GM23248 (cell line): ENCODE measurements around the gene WNT7B. TPM values are rescaled to one million over a fixed set of nuclear protein-coding genes. Genes with fewer than 3 reads are reported as not detected.

ENCODE experiments used
- DNase-seq: peaks from one replicate; pipeline ENCODE4 v3.0.0-alpha.2; 2015
- H2AFZ ChIP-seq: fragments of 200-600 bp; sonication (generic); 2 replicates; pipeline ENCODE4 v1.6.1; 2016; ENCODE audit warnings: antibody characterized with exemption
- H3F3A ChIP-seq: fragments of 200-600 bp; sonication (generic); 2 replicates; pipeline ENCODE4 v1.6.1; 2016; ENCODE audit warnings: mild to moderate bottlenecking, antibody characterized with exemption, mixed run types; ENCODE audit not compliant: insufficient read depth
- H3K27ac ChIP-seq: fragments of 200-600 bp; sonication (generic); 2 replicates; pipeline ENCODE4 v1.5.1; 2016; ENCODE audit warnings: mild to moderate bottlenecking
- H3K27me3 ChIP-seq: fragments of 200-600 bp; sonication (generic); replicated peaks from 2 replicates; pipeline ENCODE4 v1.6.1; 2016; ENCODE audit warnings: mild to moderate bottlenecking; ENCODE audit not compliant: insufficient read depth
- H3K36me3 ChIP-seq: fragments of 200-600 bp; sonication (generic); 2 replicates; pipeline ENCODE4 v1.6.1; 2016; ENCODE audit warnings: low read depth, mild to moderate bottlenecking
- H3K4me1 ChIP-seq: fragments of 200-600 bp; sonication (generic); 2 replicates; pipeline ENCODE4 v1.6.1; 2016; ENCODE audit warnings: mild to moderate bottlenecking; ENCODE audit not compliant: insufficient read depth
- H3K4me2 ChIP-seq: fragments of 200-600 bp; sonication (generic); one replicate; pipeline ENCODE4 v1.6.1; 2016; ENCODE audit warnings: mild to moderate bottlenecking; ENCODE audit not compliant: unreplicated experiment
- H3K4me3 ChIP-seq: fragments of 200-600 bp; sonication (generic); 2 replicates; pipeline ENCODE4 v1.5.1; 2016; ENCODE audit warnings: mild to moderate bottlenecking
- H3K79me2 ChIP-seq: fragments of 200-600 bp; sonication (generic); 2 replicates; pipeline ENCODE4 v1.6.1; 2016; ENCODE audit warnings: mild to moderate bottlenecking; ENCODE audit not compliant: insufficient read depth
- H3K9ac ChIP-seq: fragments of 200-600 bp; sonication (generic); 2 replicates; pipeline ENCODE4 v1.6.1; 2016; ENCODE audit warnings: mild to moderate bottlenecking
- H3K9me2 ChIP-seq: fragments of 200-600 bp; sonication (generic); 2 replicates; pipeline ENCODE4 v1.6.1; 2016; ENCODE audit warnings: mixed run types, mild to moderate bottlenecking, moderate library complexity; ENCODE audit not compliant: insufficient read depth
- H3K9me3 ChIP-seq: fragments of 200-600 bp; sonication (generic); one replicate; pipeline ENCODE4 v1.6.1; 2017; ENCODE audit warnings: low read depth
- H4K20me1 ChIP-seq: fragments of 200-600 bp; sonication (generic); 2 replicates; pipeline ENCODE4 v1.6.0; 2016; ENCODE audit not compliant: insufficient read depth
- EZH2 ChIP-seq: fragments of 200-600 bp; sonication (generic); IDR thresholded peaks from 2 replicates; pipeline ENCODE4 v1.6.1; 2018; ENCODE audit warnings: antibody characterized with exemption, mild to moderate bottlenecking; ENCODE audit not compliant: insufficient read depth, poor library complexity, severe bottlenecking
- EZH2phosphoT487 ChIP-seq: fragments of 200-600 bp; sonication (generic); IDR thresholded peaks from 2 replicates; pipeline ENCODE4 v1.6.1; 2018; ENCODE audit warnings: antibody characterized with exemption, moderate library complexity, mild to moderate bottlenecking, low read depth; ENCODE audit not compliant: insufficient read depth
- WGBS, 2 experiments: methylation state at CpG; one replicate each; pipeline ENCODE4 v1.1.6; 2015 to 2017; ENCODE audit warnings: low lambda C conversion rate in 2 of 2, low coverage in 1 of 2; ENCODE audit errors: missing lambda C conversion rate in 2 of 2; 5-methylcytosine and 5-hydroxymethylcytosine counted together
- in situ Hi-C: fragments of 300-500 bp; cut with MboI; formaldehyde crosslinking; loops from 2 replicates; pipeline ENCODE4 v1.15.0; 2020
- polyA plus RNA-seq: library from polyadenylated mRNA; unstranded; fragments of >200 nt; fragmentation: Nextera tagmentation; extraction: Ambion mirVana; gene quantifications from 2 replicates; pipeline ENCODE4 v1.2.1, GENCODE V29; 2016
- total RNA-seq: library from RNA; depleted of rRNA; stranded (reverse); fragments of >200 nt; shearing (Covaris generic); gene quantifications from 2 replicates; pipeline ENCODE4 v1.2.3, GENCODE V29; 2014

Gene WNT7B
- total and polyA plus RNA-seq, 2 experiments from 2014 or later: not detected

DNA sequence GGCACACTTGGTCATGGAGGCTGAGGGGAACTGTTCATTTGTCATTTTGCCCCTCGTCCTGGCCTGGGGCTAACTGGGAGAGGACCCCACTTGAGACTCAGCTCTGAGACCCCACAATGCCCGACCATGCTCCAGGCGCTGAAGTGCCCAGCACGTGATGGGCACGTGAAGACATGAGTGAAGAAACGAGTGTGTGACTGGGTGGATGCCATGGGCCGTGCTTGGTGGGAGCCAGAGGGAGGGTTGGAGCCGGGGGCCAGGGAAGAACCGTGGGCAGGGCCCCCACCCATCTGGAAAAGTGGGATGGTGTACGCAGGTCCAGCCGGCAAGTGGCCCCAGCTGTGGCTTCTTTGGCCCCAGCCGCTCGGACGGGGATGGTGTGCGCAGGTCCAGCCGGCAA is 61.1 kb downstream of the WNT7B start:
- in situ Hi-C loops: no loop called here
- no peak overlapping the region for H3K4me3 ChIP-seq
- no peak for DNase-seq
- no peaks in the 10 kb centered on the region for H3K36me3 ChIP-seq
- no peaks in the 10 kb centered on the region for H3K27me3 ChIP-seq
- no peaks in the 10 kb centered on the region for H3F3A ChIP-seq
- no peaks in the 10 kb centered on the region for H3K9me3 ChIP-seq
- 0 out of 2 replicates have a peak, but pooled peaks cover 9% of the 10 kb centered on the region for H3K4me1 ChIP-seq
- no peak overlapping the region for H3K4me2 ChIP-seq
- no peaks in the 10 kb centered on the region for H4K20me1 ChIP-seq
- H3K79me2 ChIP-seq: no peaks in the 10 kb centered on the region
- no peak overlapping the region for H3K9ac ChIP-seq
- H2AFZ ChIP-seq: no peak overlapping the region
- TF ChIP-seq EZH2phosphoT487 (no peak), EZH2 (no peak)
- WGBS, 2 experiments: 83 to 89% methylated on average over 14 to 16 of the region's 16 CpGs
- no peaks in the 10 kb centered on the region for H3K9me2 ChIP-seq
- no peak overlapping the region for H3K27ac ChIP-seq

DNA sequence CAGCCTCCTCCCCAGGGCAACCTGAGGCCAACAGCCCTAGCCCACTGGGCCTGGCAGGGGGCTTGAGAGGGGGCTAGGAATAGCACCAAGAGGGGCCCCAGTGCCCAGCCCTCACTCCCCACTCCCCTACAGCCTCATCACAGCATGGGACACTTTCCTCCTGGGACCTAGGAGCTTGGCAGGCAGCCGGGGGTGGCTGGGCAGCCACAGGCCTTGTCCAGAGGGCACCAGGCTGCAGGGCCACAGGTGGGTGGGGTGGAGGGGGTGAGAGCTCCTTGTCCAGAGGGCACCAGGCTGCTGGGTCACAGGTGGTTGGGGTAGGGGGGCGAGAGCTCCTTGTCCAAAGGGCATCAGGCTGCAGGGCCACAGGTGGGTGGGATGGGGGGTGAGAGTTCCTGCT is 61.8 kb downstream of the WNT7B start:
- Histone ChIP-seq H2AFZ (no peak overlapping the region), H3K4me3 (no peak overlapping the region), H3K4me1 (0 out of 2 replicates have a peak, but pooled peaks cover 9% of the 10 kb centered on the region), H3K4me2 (no peak overlapping the region), H3K79me2 (no peaks in the 10 kb centered on the region), H3F3A (no peaks in the 10 kb centered on the region), H3K27me3 (no peaks in the 10 kb centered on the region), H3K36me3 (no peaks in the 10 kb centered on the region), H4K20me1 (no peaks in the 10 kb centered on the region), H3K9me3 (no peaks in the 10 kb centered on the region), H3K27ac (no peak overlapping the region), H3K9me2 (no peaks in the 10 kb centered on the region), H3K9ac (no peak overlapping the region)
- in situ Hi-C loops: no loop called here
- no peak for DNase-seq
- TF ChIP-seq EZH2 (no peak), EZH2phosphoT487 (no peak)
- 67 to 77% methylated on average over 1 of the region's 2 CpGs for WGBS, 2 experiments

DNA sequence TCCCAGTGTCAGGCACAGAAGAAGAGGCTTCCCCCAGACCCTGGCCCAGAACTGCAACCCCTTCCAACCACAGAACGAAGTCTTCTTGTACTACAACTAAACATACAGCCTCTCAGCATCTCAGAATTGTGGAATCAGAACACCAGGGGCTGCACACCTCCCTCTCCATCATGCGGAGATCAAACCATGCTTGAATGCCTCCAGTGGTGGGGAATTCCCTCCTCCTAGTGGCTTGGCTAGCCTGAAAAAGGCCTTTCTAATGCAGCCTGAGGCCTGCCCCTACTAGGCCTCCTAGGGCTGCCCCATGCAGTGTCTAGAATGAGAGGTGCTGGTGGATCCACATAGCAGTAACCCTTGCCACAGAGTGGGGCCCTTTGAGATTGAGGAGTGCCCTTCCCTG is 62.7 kb downstream of the WNT7B start:
- DNase-seq: no peak
- Histone ChIP-seq H3K4me3 (no peak overlapping the region), H2AFZ (no peak overlapping the region), H3K4me2 (no peak overlapping the region), H3K27ac (no peak overlapping the region), H3K79me2 (no peaks in the 10 kb centered on the region), H3K9ac (no peak overlapping the region), H3K4me1 (0 out of 2 replicates have a peak, but pooled peaks cover 9% of the 10 kb centered on the region), H3K9me2 (no peaks in the 10 kb centered on the region), H4K20me1 (no peaks in the 10 kb centered on the region), H3K36me3 (no peaks in the 10 kb centered on the region), H3F3A (no peaks in the 10 kb centered on the region), H3K27me3 (no peaks in the 10 kb centered on the region), H3K9me3 (no peaks in the 10 kb centered on the region)
- in situ Hi-C loops: no loop called here
- 79 to 87% methylated on average over 2 of the region's 2 CpGs for WGBS, 2 experiments
- TF ChIP-seq EZH2 (no peak), EZH2phosphoT487 (no peak)

DNA sequence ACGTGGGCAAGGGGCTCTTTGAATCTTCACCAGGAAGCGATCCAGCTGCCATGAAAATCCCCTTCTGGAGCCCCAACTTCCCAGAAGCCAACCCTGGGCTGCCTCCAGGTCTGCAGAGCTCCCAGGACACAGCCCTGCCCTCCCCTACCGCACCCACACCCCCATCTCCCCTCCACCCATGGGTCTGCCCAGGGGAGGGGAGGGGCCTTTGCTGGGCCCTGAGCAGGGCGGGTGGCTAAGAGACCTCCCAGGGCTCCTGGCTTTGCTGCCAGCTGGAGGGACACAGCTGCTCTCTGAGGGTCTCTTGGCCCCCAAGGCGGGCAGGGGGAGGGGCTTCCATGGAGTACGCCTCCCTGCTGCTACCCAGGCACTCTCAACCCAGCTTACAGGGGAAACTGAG is 64.1 kb downstream of the WNT7B start:
- Histone ChIP-seq H3K36me3 (no peaks in the 10 kb centered on the region), H3K9ac (no peak overlapping the region), H4K20me1 (no peaks in the 10 kb centered on the region), H3K79me2 (no peaks in the 10 kb centered on the region), H3K27me3 (no peaks in the 10 kb centered on the region), H3K4me1 (0 out of 2 replicates have a peak, but pooled peaks cover 9% of the 10 kb centered on the region), H3K9me2 (no peaks in the 10 kb centered on the region), H3K27ac (no peak overlapping the region), H3K4me2 (no peak overlapping the region), H3K4me3 (no peak overlapping the region), H3F3A (no peaks in the 10 kb centered on the region), H2AFZ (no peak overlapping the region), H3K9me3 (no peaks in the 10 kb centered on the region)
- no peak for TF ChIP-seq EZH2phosphoT487
- TF ChIP-seq EZH2: no peak
- 75 to 76% methylated on average over 5 of the region's 6 CpGs for WGBS, 2 experiments
- DNase-seq: no peak
- in situ Hi-C loops: no loop called here
